ENCODE results near the gene TCEAL2.
A peak's percentile ranks its signal among the peaks of the same experiment; 100 is the strongest.
"Not testable (repeated sequence)": the region's sequence is repeated elsewhere in the genome, so short reads cannot be mapped to it uniquely, and the experiment has no call there.

Gene TCEAL2

GRCh38 chrX:102125436-102125835 lies at the start of gene TCEAL2:
Gene TCEAL2 (plus strand): TSS chrX:102125679. CDS start chrX:102126831, 1,152 bp downstream.
- not testable (repeated sequence) for DNase-seq (ENCODE audit: low read depth in 2 of 2)

GRCh38 chrX:102077426-102077825 lies 48.1 kb upstream of the TCEAL2 start:
- no peak for DNase-seq (ENCODE audit: low read depth in 2 of 2)

GRCh38 chrX:102085706-102086105 lies 39.8 kb upstream of the TCEAL2 start:
- DNase-seq (ENCODE audit: low read depth in 2 of 2), result no peak

GRCh38 chrX:102113367-102113766 lies 12.1 kb upstream of the TCEAL2 start:
- DNase-seq (ENCODE audit: low read depth in 2 of 2), result no peak

GRCh38 chrX:102115748-102116147 lies 9.7 kb upstream of the TCEAL2 start:
- DNase-seq (ENCODE audit: low read depth in 2 of 2), result no peak

- not testable (repeated sequence) for DNase-seq (ENCODE audit: low read depth in 2 of 2)
Measured at GRCh38 chrX:102125014-102125413, 465 bp upstream of the TCEAL2 start.

GRCh38 chrX:102126080-102126818 lies 770 bp downstream of the TCEAL2 start:
- DNase-seq (ENCODE audit: low read depth in 2 of 2), result not testable (repeated sequence)

- DNase-seq (ENCODE audit: low read depth in 2 of 2), result no peak
Measured at GRCh38 chrX:102126863-102127262, 1.4 kb downstream of the TCEAL2 start.

- DNase-seq (ENCODE audit: low read depth in 2 of 2), result no peak
Measured at GRCh38 chrX:102129473-102129872, 4.0 kb downstream of the TCEAL2 start.

GRCh38 chrX:102138064-102138463 lies 12.6 kb downstream of the TCEAL2 start:
- no peak for DNase-seq (ENCODE audit: low read depth in 2 of 2)

- DNase-seq (ENCODE audit: low read depth in 2 of 2), result not testable (repeated sequence)
Measured at GRCh38 chrX:102140876-102141275, 15.4 kb downstream of the TCEAL2 start.

- DNase-seq (ENCODE audit: low read depth in 2 of 2), result not testable (repeated sequence)
Measured at GRCh38 chrX:102141631-102142030, 16.2 kb downstream of the TCEAL2 start.

GRCh38 chrX:102142274-102142673 lies 16.8 kb downstream of the TCEAL2 start, which contains the start of gene TCEAL6:
Gene TCEAL6 (minus strand): TSS chrX:102142481.
- DNase-seq (ENCODE audit: low read depth in 2 of 2), result not testable (repeated sequence)

GRCh38 chrX:102154218-102154860 lies 28.9 kb downstream of the TCEAL2 start:
- no peak for DNase-seq (ENCODE audit: low read depth in 2 of 2)

- no peak for DNase-seq (ENCODE audit: low read depth in 2 of 2)
Measured at GRCh38 chrX:102154900-102155805, 29.7 kb downstream of the TCEAL2 start.

GRCh38 chrX:102155806-102156179 lies 30.3 kb downstream of the TCEAL2 start, which contains the start of gene BEX5:
Gene BEX5 (minus strand): TSS chrX:102155977. CDS start chrX:102154265, 1,712 bp downstream.
- DNase-seq (ENCODE audit: low read depth in 2 of 2), result peak; percentile 19 to 24

All from activated CD8-positive, alpha-beta memory T cell treated with anti-CD3 and anti-CD28 coated beads for 4 hours (primary cell).